ENCODE results near the gene TLR3. TPM values are rescaled to one million over a fixed set of nuclear protein-coding genes. Genes with fewer than 3 reads are reported as not detected.

Gene TLR3
- total RNA-seq, 1 donor = 0.43 TPM

- no peak for TF ChIP-seq CTCF (IDR thresholded peaks at IDR 0.05; ENCODE audit: insufficient read depth, low read depth, low read length)
- no peak overlapping the region for H3K4me3 ChIP-seq (ENCODE audit: low read depth, low read length)
- DNase-seq (ENCODE audit: low read depth) = no peak
Observed at GRCh38 chr4:186051096-186051495, 17.9 kb upstream of the TLR3 start.

- no peak for TF ChIP-seq CTCF (IDR thresholded peaks at IDR 0.05; ENCODE audit: insufficient read depth, low read depth, low read length)
- H3K4me3 ChIP-seq (ENCODE audit: low read depth, low read length) = no peak overlapping the region
- DNase-seq (ENCODE audit: low read depth) = no peak
Observed at GRCh38 chr4:186058253-186058979, 10.5 kb upstream of the TLR3 start.

GRCh38 chr4:186058980-186059316 is 10.0 kb upstream of the TLR3 start:
- H3K4me3 ChIP-seq (ENCODE audit: low read depth, low read length) = no peak overlapping the region
- no peak for TF ChIP-seq CTCF (IDR thresholded peaks at IDR 0.05; ENCODE audit: insufficient read depth, low read depth, low read length)

GRCh38 chr4:186061921-186062320 is 7.0 kb upstream of the TLR3 start:
- no peak overlapping the region for H3K4me3 ChIP-seq (ENCODE audit: low read depth, low read length)
- no peak for DNase-seq (ENCODE audit: low read depth)
- no peak for TF ChIP-seq CTCF (IDR thresholded peaks at IDR 0.05; ENCODE audit: insufficient read depth, low read depth, low read length)

More at GRCh38 chr4:186058980-186059316, 10.0 kb upstream of the TLR3 start:
- DNase-seq (ENCODE audit: low read depth) = no peak

- peak; percentile 45 for DNase-seq (ENCODE audit: low read depth)
- peak; percentile 42 for TF ChIP-seq CTCF (IDR thresholded peaks at IDR 0.05; ENCODE audit: insufficient read depth, low read depth, low read length)
- H3K4me3 ChIP-seq (ENCODE audit: low read depth, low read length) = peak overlapping the region; percentile 61
Observed at GRCh38 chr4:186067757-186068385, 1.1 kb upstream of the TLR3 start.

- H3K4me3 ChIP-seq (ENCODE audit: low read depth, low read length) = peak overlapping the region; percentile 61
- no peak for TF ChIP-seq CTCF (IDR thresholded peaks at IDR 0.05; ENCODE audit: insufficient read depth, low read depth, low read length)
- DNase-seq (ENCODE audit: low read depth) = no peak
Observed at GRCh38 chr4:186069729-186070128, 773 bp downstream of the TLR3 start.

Measured in fibroblast of villous mesenchyme (primary cell).